Islet of Langerhans (tissue), 1 donor: ENCODE results near the gene DSCAM.
A peak's percentile ranks its signal among the peaks of the same experiment; 100 is the strongest.
"Not testable (repeated sequence)": the region's sequence is repeated elsewhere in the genome, so short reads cannot be mapped to it uniquely, and the experiment has no call there.

ENCODE experiments used
- FAIRE-seq: peaks from one replicate; lab custom pipeline; 2011; peaks lifted over from hg19 to GRCh38; lab: Jason Lieb, UNC

Gene DSCAM

GRCh38 chr21:40846587-40847411 is at the start of gene DSCAM:
Gene DSCAM (minus strand): TSS chr21:40847158. CDS start chr21:40846661, 497 bp downstream.
- FAIRE-seq, result no peak

GRCh38 chr21:40895697-40896096 is 48.7 kb upstream of the DSCAM start:
- not testable (repeated sequence) for FAIRE-seq

GRCh38 chr21:40886931-40887330 is 40.0 kb upstream of the DSCAM start:
- no peak for FAIRE-seq

GRCh38 chr21:40886006-40886405 is 39.0 kb upstream of the DSCAM start:
- FAIRE-seq, result no peak

GRCh38 chr21:40882192-40882915 is 35.4 kb upstream of the DSCAM start:
- FAIRE-seq, result no peak

- FAIRE-seq, result no peak
Measured at GRCh38 chr21:40881767-40882166, 34.8 kb upstream of the DSCAM start.

- FAIRE-seq, result no peak
Measured at GRCh38 chr21:40871099-40871498, 24.1 kb upstream of the DSCAM start.

GRCh38 chr21:40863839-40864238 is 16.9 kb upstream of the DSCAM start:
- FAIRE-seq, result no peak

GRCh38 chr21:40858517-40858916 is 11.6 kb upstream of the DSCAM start:
- no peak for FAIRE-seq

- no peak for FAIRE-seq
Measured at GRCh38 chr21:40853956-40854688, 7.2 kb upstream of the DSCAM start.

- FAIRE-seq, result no peak
Measured at GRCh38 chr21:40852563-40852962, 5.6 kb upstream of the DSCAM start.

- no peak for FAIRE-seq
Measured at GRCh38 chr21:40851749-40852148, 4.8 kb upstream of the DSCAM start.

- FAIRE-seq, result no peak
Measured at GRCh38 chr21:40850071-40850470, 3.1 kb upstream of the DSCAM start.

GRCh38 chr21:40847951-40848350 is 993 bp upstream of the DSCAM start:
- no peak for FAIRE-seq

GRCh38 chr21:40846103-40846502 is 855 bp downstream of the DSCAM start:
- no peak for FAIRE-seq

- FAIRE-seq, result no peak
Measured at GRCh38 chr21:40845441-40845995, 1.4 kb downstream of the DSCAM start.

GRCh38 chr21:40844935-40845334 is 2.0 kb downstream of the DSCAM start:
- FAIRE-seq, result no peak

- no peak for FAIRE-seq
Measured at GRCh38 chr21:40842197-40842552, 4.8 kb downstream of the DSCAM start.

GRCh38 chr21:40841524-40842196 is 5.3 kb downstream of the DSCAM start:
- FAIRE-seq, result peak; percentile 60

- no peak for FAIRE-seq
Measured at GRCh38 chr21:40840401-40841125, 6.4 kb downstream of the DSCAM start.

GRCh38 chr21:40839521-40839920 is 7.4 kb downstream of the DSCAM start:
- FAIRE-seq, result no peak
